Esophagus squamous epithelium (tissue), 4 donors: ENCODE data around the gene TGM5.

Experiments used
- CTCF ChIP-seq, 6 experiments: fragments of 450-650 bp in 4 of 6; fragments of 200-600 bp in 2 of 6; sonication (generic) in 2 of 6; IDR thresholded peaks; one replicate each; pipeline ENCODE4 v1.5.1; 2016 to 2019; ENCODE audit warnings: antibody characterized with exemption in 6 of 6, mild to moderate bottlenecking in 4 of 6, moderate library complexity in 4 of 6
- POLR2A ChIP-seq, 4 donors: fragments of 450-650 bp; IDR thresholded peaks; one replicate each; pipeline ENCODE4 v1.6.1; 2017; ENCODE audit warnings: antibody characterized with exemption in 4 of 4, mild to moderate bottlenecking in 4 of 4, moderate library complexity in 3 of 4

GRCh38 chr15:43299884-43300283 lies 33.2 kb upstream of the TGM5 start:
- TF ChIP-seq POLR2A (IDR thresholded peaks at IDR 0.05) (no peak), CTCF (IDR thresholded peaks at IDR 0.05) (no peak)
